Measurements from ENCODE around the gene EFEMP1.

- TF ChIP-seq CTCF (IDR thresholded peaks at IDR 0.05), result no peak
- TF ChIP-seq POLR2A (IDR thresholded peaks at IDR 0.05), result no peak
These were observed 31.9 kb downstream of the EFEMP1 start for GRCh38 chr2:55891671-55892094.

All from heart left ventricle (tissue), 13 donors.